Stimulated activated CD8-positive, alpha-beta memory T cell treated with anti-CD3 and anti-CD28 coated beads, Interleukin-4, amount 100 ng/mL, for 4 hours (primary cell): ENCODE results near the gene LTB.

Experiments used
- DNase-seq, 2 donors: peaks; one replicate each; pipeline ENCODE4 v3.0.0-alpha.2; 2020; ENCODE audit warnings: low read depth in 2 of 2, low spot score in 1 of 2

LTB gene

GRCh38 chr6:31556307-31556706 is 25.9 kb downstream of the LTB start:
- no peak for DNase-seq

GRCh38 chr6:31551371-31551770 is 30.9 kb downstream of the LTB start:
- DNase-seq = peak in 1 of 2 donors; percentile 40

- no peak for DNase-seq
Measured at GRCh38 chr6:31548544-31548873, 33.7 kb downstream of the LTB start.

GRCh38 chr6:31547727-31548543 is 34.3 kb downstream of the LTB start:
- DNase-seq = no peak

GRCh38 chr6:31546958-31547726 is 35.1 kb downstream of the LTB start, which contains the start of gene NFKBIL1:
Gene NFKBIL1 (plus strand): TSS chr6:31547608. CDS start chr6:31547695, 87 bp downstream.
- DNase-seq = peak; percentile 76 to 87

- DNase-seq = peak; percentile 64 to 70
Measured at GRCh38 chr6:31546339-31546957, 35.8 kb downstream of the LTB start, which contains the start of gene ATP6V1G2. Gene ATP6V1G2 (minus strand): TSS chr6:31546608. CDS start chr6:31546559, 49 bp downstream.

- no peak for DNase-seq
Measured at GRCh38 chr6:31545291-31545690, 36.9 kb downstream of the LTB start.

GRCh38 chr6:31544676-31545075 is 37.5 kb downstream of the LTB start:
- no peak for DNase-seq

GRCh38 chr6:31543639-31544038 is 38.6 kb downstream of the LTB start:
- DNase-seq = no peak

GRCh38 chr6:31541658-31542521 is 40.3 kb downstream of the LTB start, which contains the start of gene DDX39B:
Gene DDX39B (minus strand): TSS chr6:31542003. CDS start chr6:31540532, 1,471 bp downstream.
- DNase-seq = peak; percentile 82 to 90

GRCh38 chr6:31541059-31541657 is 41.1 kb downstream of the LTB start:
- peak in 1 of 2 donors; percentile 41 for DNase-seq

- no peak for DNase-seq
Measured at GRCh38 chr6:31540640-31541039, 41.6 kb downstream of the LTB start.

- DNase-seq = no peak
Measured at GRCh38 chr6:31538805-31539400, 43.3 kb downstream of the LTB start.

GRCh38 chr6:31535538-31536324 is 46.5 kb downstream of the LTB start:
- DNase-seq = no peak

- no peak for DNase-seq
Measured at GRCh38 chr6:31534521-31535040, 47.6 kb downstream of the LTB start.

GRCh38 chr6:31534011-31534410 is 48.2 kb downstream of the LTB start:
- DNase-seq = no peak

- DNase-seq = no peak
Measured at GRCh38 chr6:31533455-31533841, 48.8 kb downstream of the LTB start.

GRCh38 chr6:31532644-31533454 is 49.4 kb downstream of the LTB start:
- DNase-seq = no peak
